GM23338 (cell line): ENCODE results near the gene ATP6V1E1. TPM values are rescaled to one million over a fixed set of nuclear protein-coding genes. Genes with fewer than 3 reads are reported as not detected.

Experiments
- ATAC-seq: fragments of 200-7000 bp; cut with Tn5 transposase; 3 replicates; pipeline ENCODE4 v1.9.1; 2020
- DNase-seq: peaks from one replicate; pipeline ENCODE4 v3.0.0-alpha.2; 2015; ENCODE audit warnings: low spot score
- H2AFZ ChIP-seq: fragments of 200-600 bp; sonication (generic); 2 replicates; pipeline ENCODE4 v1.8.0; 2016; ENCODE audit warnings: antibody characterized with exemption, mild to moderate bottlenecking, moderate library complexity
- H3F3A ChIP-seq: fragments of 200-600 bp; sonication (generic); replicated peaks from 2 replicates; pipeline ENCODE4 v1.8.0; 2017; ENCODE audit warnings: antibody characterized with exemption, mixed run types, low read depth
- H3K27ac ChIP-seq: fragments of 200-600 bp; sonication (generic); 2 replicates; pipeline ENCODE4 v1.6.1; 2016; ENCODE audit warnings: low read depth
- H3K27me3 ChIP-seq: fragments of 200-600 bp; sonication (generic); 2 replicates; pipeline ENCODE4 v1.8.0; 2016; ENCODE audit warnings: mild to moderate bottlenecking, mixed run types, moderate library complexity; ENCODE audit not compliant: insufficient read depth
- H3K36me3 ChIP-seq: fragments of 200-600 bp; sonication (generic); 2 replicates; pipeline ENCODE4 v1.8.0; 2016; ENCODE audit warnings: mild to moderate bottlenecking; ENCODE audit not compliant: insufficient read depth
- H3K4me1 ChIP-seq: fragments of 200-600 bp; sonication (generic); 2 replicates; pipeline ENCODE4 v1.8.0; 2016; ENCODE audit warnings: mild to moderate bottlenecking, moderate library complexity; ENCODE audit not compliant: insufficient read depth
- H3K4me2 ChIP-seq: fragments of 200-600 bp; sonication (generic); 2 replicates; pipeline ENCODE4 v1.7.1; 2017; ENCODE audit warnings: mixed run types
- H3K4me3 ChIP-seq: fragments of 200-600 bp; sonication (generic); 2 replicates; pipeline ENCODE4 v1.6.1; 2016; ENCODE audit warnings: mixed run types
- H3K79me2 ChIP-seq: fragments of 200-600 bp; sonication (generic); replicated peaks from 2 replicates; pipeline ENCODE4 v1.8.0; 2017; ENCODE audit warnings: mild to moderate bottlenecking; ENCODE audit not compliant: insufficient read depth
- H3K9me2 ChIP-seq: fragments of 200-600 bp; sonication (generic); 2 replicates; pipeline ENCODE4 v1.8.0; 2017; ENCODE audit not compliant: insufficient read depth
- H4K20me1 ChIP-seq: fragments of 200-600 bp; sonication (generic); replicated peaks from 2 replicates; pipeline ENCODE4 v1.8.0; 2017; ENCODE audit warnings: mild to moderate bottlenecking; ENCODE audit not compliant: insufficient read depth
- H3K27ac Mint-ChIP-seq: 2 replicates; pipeline ENCODE4 v1.8.0; 2020; ENCODE audit warnings: inconsistent platforms, mild to moderate bottlenecking, moderate library complexity, mixed read lengths
- H3K27me3 Mint-ChIP-seq: 3 replicates; pipeline ENCODE4 v1.8.0; 2022; ENCODE audit warnings: low read depth, mild to moderate bottlenecking, moderate library complexity, mixed read lengths, inconsistent platforms; ENCODE audit not compliant: insufficient read depth, poor library complexity
- H3K36me3 Mint-ChIP-seq: 3 replicates; pipeline ENCODE4 v1.8.0; 2021; ENCODE audit warnings: low read depth, mild to moderate bottlenecking, inconsistent platforms, moderate library complexity, mixed read lengths
- H3K4me1 Mint-ChIP-seq: 3 replicates; pipeline ENCODE4 v1.8.0; 2020; ENCODE audit warnings: mild to moderate bottlenecking, inconsistent platforms, mixed read lengths
- H3K4me3 Mint-ChIP-seq: 3 replicates; pipeline ENCODE4 v1.8.0; 2021; ENCODE audit warnings: moderate library complexity, mild to moderate bottlenecking, inconsistent platforms, mixed read lengths
- H3K9me3 Mint-ChIP-seq: 3 replicates; pipeline ENCODE4 v1.8.0; 2020; ENCODE audit warnings: moderate library complexity, mild to moderate bottlenecking, inconsistent platforms, mixed read lengths
- CREB1 ChIP-seq: fragments of 250-450 bp; sonication (Bioruptor Pico); IDR thresholded peaks from 2 replicates; pipeline ENCODE4 v1.5.0; 2020; ENCODE audit warnings: low read depth, mild to moderate bottlenecking, moderate library complexity
- ETS1 ChIP-seq: IDR thresholded peaks from 2 replicates; pipeline ENCODE4 v1.6.1; 2016; ENCODE audit warnings: antibody characterized with exemption
- EZH2 ChIP-seq: fragments of 200-600 bp; sonication (generic); IDR thresholded peaks from one replicate; pipeline ENCODE4 v1.8.0; 2017; ENCODE audit warnings: antibody characterized with exemption, mild to moderate bottlenecking, low read depth; ENCODE audit not compliant: unreplicated experiment
- EZH2phosphoT487 ChIP-seq: fragments of 200-600 bp; sonication (generic); IDR thresholded peaks from one replicate; pipeline ENCODE4 v1.8.1; 2018; ENCODE audit warnings: antibody characterized with exemption; ENCODE audit not compliant: unreplicated experiment
- JUNB ChIP-seq: IDR thresholded peaks from one replicate; pipeline ENCODE4 v1.6.1; 2016; ENCODE audit warnings: antibody characterized with exemption; ENCODE audit not compliant: unreplicated experiment
- NANOG ChIP-seq: IDR thresholded peaks from 2 replicates; pipeline ENCODE4 v1.6.1; 2016; ENCODE audit warnings: antibody characterized with exemption, borderline replicate concordance
- POLR2AphosphoS5 ChIP-seq: IDR thresholded peaks from 2 replicates; pipeline ENCODE4 v1.6.1; 2016; ENCODE audit warnings: antibody characterized with exemption, low read depth
- STAT1 ChIP-seq: IDR thresholded peaks from one replicate; pipeline ENCODE4 v1.6.1; 2016; ENCODE audit warnings: antibody characterized with exemption; ENCODE audit not compliant: unreplicated experiment
- ZNF114 ChIP-seq: fragments of 250-450 bp; sonication (Bioruptor Pico); IDR thresholded peaks from 2 replicates; pipeline ENCODE4 v1.5.0; 2020; ENCODE audit warnings: mild to moderate bottlenecking, moderate library complexity
- ZNF331 ChIP-seq: fragments of 250-450 bp; sonication (Bioruptor Pico); IDR thresholded peaks from 2 replicates; pipeline ENCODE4 v1.5.0; 2020; ENCODE audit warnings: low read depth, mild to moderate bottlenecking, moderate library complexity
- ZNF462 ChIP-seq: fragments of 250-450 bp; sonication (Bioruptor Pico); IDR thresholded peaks from 2 replicates; pipeline ENCODE4 v1.5.0; 2020; ENCODE audit warnings: mild to moderate bottlenecking, moderate library complexity
- polyA plus RNA-seq: library from polyadenylated mRNA; unstranded; fragments of >200 nt; fragmentation: Nextera tagmentation; extraction: Ambion mirVana; gene quantifications from 2 replicates; pipeline ENCODE4 v1.2.1, GENCODE V29; 2016
- total RNA-seq: library from RNA; depleted of rRNA; stranded (reverse); fragments of >200 nt; shearing (Covaris generic); gene quantifications from 2 replicates; pipeline ENCODE4 v1.2.3, GENCODE V29; 2014
- TF ChIP-seq, protein P1 (sequence below), 2 experiments: fragments of 200-600 bp in 1 of 2; sonication (generic) in 1 of 2; conservative IDR thresholded peaks; 2 replicates each; pipeline versions ENCODE4 v1.5.1 to v1.6.1; 2016 to 2017; ENCODE audit warnings: antibody characterized with exemption in 2 of 2, low read depth in 2 of 2, mild to moderate bottlenecking in 2 of 2, moderate library complexity in 1 of 2
- TF ChIP-seq, protein P2 (sequence below): IDR thresholded peaks from one replicate; pipeline ENCODE4 v1.6.1; 2018; ENCODE audit warnings: antibody characterized with exemption; ENCODE audit not compliant: unreplicated experiment

Gene ATP6V1E1
- total and polyA plus RNA-seq, 2 experiments from 2014 or later, result 74.5 to 81.7 TPM

- Histone ChIP-seq H3K4me2 (no peak overlapping the region), H3K9me2 (no peaks in the 10 kb centered on the region), H3K27me3 (no peaks in the 10 kb centered on the region), H3K36me3 (peaks cover 12% of the 10 kb centered on the region), H2AFZ (no peak overlapping the region), H3F3A (0 out of 2 replicates have a peak, but pooled peaks cover 3% of the 10 kb centered on the region), H3K4me1 (no peaks in the 10 kb centered on the region), H3K79me2 (no peaks in the 10 kb centered on the region), H3K4me3 (no peak overlapping the region), H3K27ac (no peak overlapping the region), H4K20me1 (no peaks in the 10 kb centered on the region)
- H3K36me3 Mint-ChIP-seq, result peaks cover 21% of the 10 kb centered on the region
- TF ChIP-seq, protein P1, sequence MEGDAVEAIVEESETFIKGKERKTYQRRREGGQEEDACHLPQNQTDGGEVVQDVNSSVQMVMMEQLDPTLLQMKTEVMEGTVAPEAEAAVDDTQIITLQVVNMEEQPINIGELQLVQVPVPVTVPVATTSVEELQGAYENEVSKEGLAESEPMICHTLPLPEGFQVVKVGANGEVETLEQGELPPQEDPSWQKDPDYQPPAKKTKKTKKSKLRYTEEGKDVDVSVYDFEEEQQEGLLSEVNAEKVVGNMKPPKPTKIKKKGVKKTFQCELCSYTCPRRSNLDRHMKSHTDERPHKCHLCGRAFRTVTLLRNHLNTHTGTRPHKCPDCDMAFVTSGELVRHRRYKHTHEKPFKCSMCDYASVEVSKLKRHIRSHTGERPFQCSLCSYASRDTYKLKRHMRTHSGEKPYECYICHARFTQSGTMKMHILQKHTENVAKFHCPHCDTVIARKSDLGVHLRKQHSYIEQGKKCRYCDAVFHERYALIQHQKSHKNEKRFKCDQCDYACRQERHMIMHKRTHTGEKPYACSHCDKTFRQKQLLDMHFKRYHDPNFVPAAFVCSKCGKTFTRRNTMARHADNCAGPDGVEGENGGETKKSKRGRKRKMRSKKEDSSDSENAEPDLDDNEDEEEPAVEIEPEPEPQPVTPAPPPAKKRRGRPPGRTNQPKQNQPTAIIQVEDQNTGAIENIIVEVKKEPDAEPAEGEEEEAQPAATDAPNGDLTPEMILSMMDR (conservative IDR thresholded peaks at IDR 0.05; ENCODE audit: low read depth in 2 of 2), result no peak
- TF ChIP-seq, protein P2, sequence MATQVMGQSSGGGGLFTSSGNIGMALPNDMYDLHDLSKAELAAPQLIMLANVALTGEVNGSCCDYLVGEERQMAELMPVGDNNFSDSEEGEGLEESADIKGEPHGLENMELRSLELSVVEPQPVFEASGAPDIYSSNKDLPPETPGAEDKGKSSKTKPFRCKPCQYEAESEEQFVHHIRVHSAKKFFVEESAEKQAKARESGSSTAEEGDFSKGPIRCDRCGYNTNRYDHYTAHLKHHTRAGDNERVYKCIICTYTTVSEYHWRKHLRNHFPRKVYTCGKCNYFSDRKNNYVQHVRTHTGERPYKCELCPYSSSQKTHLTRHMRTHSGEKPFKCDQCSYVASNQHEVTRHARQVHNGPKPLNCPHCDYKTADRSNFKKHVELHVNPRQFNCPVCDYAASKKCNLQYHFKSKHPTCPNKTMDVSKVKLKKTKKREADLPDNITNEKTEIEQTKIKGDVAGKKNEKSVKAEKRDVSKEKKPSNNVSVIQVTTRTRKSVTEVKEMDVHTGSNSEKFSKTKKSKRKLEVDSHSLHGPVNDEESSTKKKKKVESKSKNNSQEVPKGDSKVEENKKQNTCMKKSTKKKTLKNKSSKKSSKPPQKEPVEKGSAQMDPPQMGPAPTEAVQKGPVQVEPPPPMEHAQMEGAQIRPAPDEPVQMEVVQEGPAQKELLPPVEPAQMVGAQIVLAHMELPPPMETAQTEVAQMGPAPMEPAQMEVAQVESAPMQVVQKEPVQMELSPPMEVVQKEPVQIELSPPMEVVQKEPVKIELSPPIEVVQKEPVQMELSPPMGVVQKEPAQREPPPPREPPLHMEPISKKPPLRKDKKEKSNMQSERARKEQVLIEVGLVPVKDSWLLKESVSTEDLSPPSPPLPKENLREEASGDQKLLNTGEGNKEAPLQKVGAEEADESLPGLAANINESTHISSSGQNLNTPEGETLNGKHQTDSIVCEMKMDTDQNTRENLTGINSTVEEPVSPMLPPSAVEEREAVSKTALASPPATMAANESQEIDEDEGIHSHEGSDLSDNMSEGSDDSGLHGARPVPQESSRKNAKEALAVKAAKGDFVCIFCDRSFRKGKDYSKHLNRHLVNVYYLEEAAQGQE, result no peak
- TF ChIP-seq POLR2AphosphoS5, result no peak
- no peak for TF ChIP-seq ZNF114 (CRISPR knock-in tag)
- TF ChIP-seq NANOG, result no peak
- no peak for TF ChIP-seq ETS1
- TF ChIP-seq JUNB, result no peak
- no peak for TF ChIP-seq STAT1
- TF ChIP-seq CREB1, result no peak
- no peak for TF ChIP-seq ZNF462 (CRISPR knock-in tag)
- TF ChIP-seq ZNF331, result no peak
- TF ChIP-seq EZH2, result no peak
- no peak for TF ChIP-seq EZH2phosphoT487
- H3K4me1 Mint-ChIP-seq, result no peaks in the 10 kb centered on the region; the same call in 2 of the 3 replicates
- ATAC-seq (no peak), DNase-seq (no peak)
- H3K4me3 Mint-ChIP-seq, result no peak overlapping the region
- H3K27me3 Mint-ChIP-seq, result no peaks in the 10 kb centered on the region
- no peaks in the 10 kb centered on the region for H3K9me3 Mint-ChIP-seq
- no peak overlapping the region for H3K27ac Mint-ChIP-seq
Observed at GRCh38 chr22:17586831-17587440, 41.6 kb downstream of the ATP6V1E1 start.
